Measurements from ENCODE around the gene PCSK7.

- TF ChIP-seq CTCF (IDR thresholded peaks at IDR 0.05) = no peak
- peak; percentile 22 to 47 for TF ChIP-seq POLR2A (IDR thresholded peaks at IDR 0.05)
Observed at GRCh38 chr11:117199053-117199915, 32.6 kb downstream of the PCSK7 start, which contains the start of gene TAGLN.

Data from adrenal gland (tissue), 5 donors.